ENCODE results near the gene TTC22.
A peak's percentile ranks its signal among the peaks of the same experiment; 100 is the strongest.
"Not testable (repeated sequence)": the region's sequence is repeated elsewhere in the genome, so short reads cannot be mapped to it uniquely, and the experiment has no call there.

TTC22 gene

DNA sequence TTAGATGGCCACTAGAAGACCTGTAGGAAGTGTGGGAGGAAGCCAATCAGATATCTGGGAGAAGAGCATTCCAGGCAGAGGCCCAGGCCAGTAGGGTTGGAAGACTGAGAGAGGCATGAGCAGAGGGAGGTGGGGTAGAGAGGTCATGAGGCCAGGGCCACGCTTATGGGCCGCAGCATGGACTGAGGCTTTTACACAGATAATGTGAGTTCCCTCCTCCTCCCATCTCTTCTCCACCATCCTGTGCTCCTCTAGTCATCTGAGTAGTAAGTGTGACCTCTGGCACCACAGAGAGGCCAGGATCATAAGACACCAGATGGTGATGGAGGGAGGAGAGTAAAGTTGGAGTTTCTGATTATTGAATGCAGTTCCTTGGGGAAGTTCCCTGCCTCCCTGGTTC is 17.1 kb downstream of the TTC22 start:
- DNase-seq (ENCODE audit: low read depth): no peak

DNA sequence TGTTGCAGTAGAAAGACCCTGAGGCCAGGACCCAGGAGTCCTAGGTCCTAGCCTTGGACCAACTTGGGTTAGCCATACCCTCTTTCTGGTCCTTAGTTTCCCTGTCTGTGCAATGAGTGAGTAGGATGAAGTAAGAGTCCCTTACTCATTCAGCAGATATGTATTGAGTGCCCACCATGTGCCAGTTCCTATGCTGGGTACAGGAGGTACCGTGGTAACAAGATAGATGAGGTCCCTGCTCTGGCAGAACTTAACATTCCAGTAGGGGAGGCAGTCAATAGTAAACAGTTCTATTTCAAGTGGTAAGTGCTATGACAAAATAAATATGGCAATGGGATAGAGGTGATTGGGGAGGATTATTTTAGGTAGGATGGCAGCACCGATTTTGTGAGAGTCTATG is 18.5 kb downstream of the TTC22 start:
- no peak for DNase-seq (ENCODE audit: low read depth)

DNA sequence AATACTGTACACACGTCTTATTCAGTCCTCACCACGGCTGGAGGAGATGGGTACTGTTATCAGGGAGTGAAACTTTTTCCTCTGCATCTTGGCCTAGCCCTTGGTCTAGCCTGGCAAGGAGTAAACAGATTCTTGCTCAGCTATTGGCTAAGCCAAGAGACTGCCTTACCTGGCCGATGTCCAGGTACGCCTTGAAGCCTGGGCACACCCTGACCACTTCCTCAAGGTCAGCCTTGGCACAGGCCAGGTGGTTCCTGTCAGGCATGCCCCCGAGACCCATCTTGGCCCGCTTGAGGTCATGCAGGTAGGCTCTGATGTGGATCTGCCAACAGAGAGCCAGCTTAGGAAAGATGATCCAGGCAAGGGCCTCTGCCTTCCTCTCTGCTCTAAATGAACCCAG is 19.0 kb downstream of the TTC22 start:
- DNase-seq (ENCODE audit: low read depth): no peak

DNA sequence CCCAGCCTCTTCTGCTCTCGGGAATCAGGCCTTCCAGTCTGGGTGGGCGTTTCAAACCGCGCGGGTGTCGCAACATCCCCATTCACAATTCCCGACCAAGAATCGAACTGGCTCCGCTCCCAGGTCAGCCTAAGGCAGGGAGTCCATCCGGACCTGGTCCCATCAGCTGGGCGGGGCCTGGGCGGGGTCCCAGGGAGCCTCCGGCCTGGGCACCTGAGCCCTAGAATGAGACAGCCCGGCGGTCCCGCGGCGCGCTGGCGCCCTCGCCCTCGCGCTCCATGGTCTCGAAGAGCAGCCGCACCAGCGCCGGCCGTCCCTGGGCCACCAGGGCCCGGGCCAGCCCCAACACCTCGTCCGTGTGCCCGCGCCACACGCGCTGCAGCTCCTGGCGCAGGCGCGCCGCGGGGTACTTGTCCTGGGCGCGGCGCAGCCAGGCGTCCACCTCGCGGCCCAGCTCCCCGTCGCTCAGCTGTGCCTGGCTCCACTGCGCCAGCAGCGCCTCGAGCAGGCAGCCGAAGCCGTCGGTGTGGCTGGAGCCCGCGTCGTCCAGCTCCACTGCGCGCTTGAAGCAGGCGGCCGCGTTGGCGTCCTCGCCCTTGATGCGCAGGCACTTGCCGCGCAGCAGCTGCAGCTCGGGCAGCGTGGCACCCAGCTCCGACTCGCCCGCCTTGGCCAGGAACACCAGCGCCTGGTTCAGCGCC is 19.9 kb downstream of the TTC22 start:
- DNase-seq (ENCODE audit: low read depth): no peak

DNA sequence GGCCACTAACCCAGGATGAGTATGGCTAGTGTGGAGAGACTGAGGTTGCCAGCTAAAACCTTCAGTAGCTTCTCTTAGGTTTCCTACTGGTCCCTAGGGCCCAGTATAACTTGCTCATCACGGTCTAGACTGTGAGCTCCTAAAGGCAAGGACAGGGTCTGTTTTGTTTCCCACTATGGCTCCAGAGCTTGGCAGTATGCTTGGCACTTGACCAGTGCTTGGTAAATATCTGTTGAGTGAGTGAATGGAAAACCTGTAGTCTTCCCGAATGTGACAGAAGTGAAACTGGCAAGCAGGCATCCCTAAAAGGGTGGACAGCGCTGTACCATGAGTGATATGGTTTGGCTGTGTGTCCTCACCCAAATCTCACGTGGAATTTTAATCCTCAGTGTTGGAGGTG is 23.7 kb downstream of the TTC22 start:
- no peak for DNase-seq (ENCODE audit: low read depth)

DNA sequence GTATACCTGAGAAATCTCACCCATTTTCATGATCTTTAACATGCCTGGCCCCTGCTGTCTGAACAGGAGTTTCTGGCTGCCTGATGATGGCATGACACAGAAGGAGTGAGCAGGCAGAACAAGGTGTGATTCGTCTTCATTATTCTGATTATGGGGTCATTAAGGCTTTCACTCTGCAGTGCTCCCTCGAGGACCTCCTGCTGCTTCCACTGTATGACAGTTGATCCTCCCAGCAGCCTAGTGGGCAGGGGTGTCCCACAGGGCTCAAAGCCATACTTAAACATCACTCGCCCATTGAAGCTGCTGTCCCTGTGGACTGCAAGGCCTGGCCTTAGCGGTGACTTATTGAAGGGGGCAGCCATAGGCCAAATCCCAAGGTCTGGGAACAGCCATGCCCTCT is 24.1 kb downstream of the TTC22 start:
- DNase-seq (ENCODE audit: low read depth): no peak

DNA sequence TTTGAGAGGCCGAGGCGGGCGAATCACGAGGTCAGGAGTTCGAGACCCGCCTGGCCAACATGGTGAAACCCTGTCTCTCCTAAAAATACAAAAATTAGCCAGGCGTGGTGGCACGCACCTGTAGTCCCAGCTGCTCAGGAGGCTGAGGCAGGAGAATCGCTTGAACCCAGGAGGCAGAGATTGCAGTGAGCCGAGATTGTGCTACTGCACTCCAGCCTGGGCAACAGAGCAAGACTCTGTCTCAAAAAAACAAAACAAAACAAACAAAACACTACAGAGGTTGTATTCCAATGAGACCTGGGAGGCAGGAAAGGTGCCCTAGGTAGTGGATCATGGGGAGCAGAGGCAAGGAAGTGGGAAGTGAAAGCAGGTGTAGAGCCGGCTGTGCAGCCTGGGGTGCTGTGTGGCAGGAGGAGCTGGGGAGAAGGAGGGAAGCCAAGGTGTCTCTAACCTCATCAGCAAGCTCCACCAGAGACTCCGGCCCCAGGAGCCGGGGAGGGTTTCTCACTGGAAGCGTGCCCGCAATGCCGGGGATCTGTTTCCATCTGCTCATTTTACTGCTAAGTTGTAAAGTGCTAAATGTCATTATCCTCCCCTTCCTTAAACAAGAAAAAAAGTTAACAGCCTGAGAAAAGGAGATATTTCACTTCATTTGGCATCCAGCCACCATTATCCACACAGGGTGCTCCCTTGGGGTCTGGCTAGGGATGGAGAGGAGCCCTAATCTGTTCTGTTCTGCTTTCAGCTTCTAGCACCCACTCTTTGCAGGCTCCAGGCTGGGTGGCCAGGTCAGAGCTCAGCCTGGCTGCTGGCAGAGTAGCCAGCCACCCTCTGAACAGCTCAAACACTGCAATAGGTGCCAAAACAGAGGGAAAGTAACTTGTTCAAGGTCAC is 25.0 kb downstream of the TTC22 start:
- DNase-seq (ENCODE audit: low read depth): not testable (repeated sequence)

DNA sequence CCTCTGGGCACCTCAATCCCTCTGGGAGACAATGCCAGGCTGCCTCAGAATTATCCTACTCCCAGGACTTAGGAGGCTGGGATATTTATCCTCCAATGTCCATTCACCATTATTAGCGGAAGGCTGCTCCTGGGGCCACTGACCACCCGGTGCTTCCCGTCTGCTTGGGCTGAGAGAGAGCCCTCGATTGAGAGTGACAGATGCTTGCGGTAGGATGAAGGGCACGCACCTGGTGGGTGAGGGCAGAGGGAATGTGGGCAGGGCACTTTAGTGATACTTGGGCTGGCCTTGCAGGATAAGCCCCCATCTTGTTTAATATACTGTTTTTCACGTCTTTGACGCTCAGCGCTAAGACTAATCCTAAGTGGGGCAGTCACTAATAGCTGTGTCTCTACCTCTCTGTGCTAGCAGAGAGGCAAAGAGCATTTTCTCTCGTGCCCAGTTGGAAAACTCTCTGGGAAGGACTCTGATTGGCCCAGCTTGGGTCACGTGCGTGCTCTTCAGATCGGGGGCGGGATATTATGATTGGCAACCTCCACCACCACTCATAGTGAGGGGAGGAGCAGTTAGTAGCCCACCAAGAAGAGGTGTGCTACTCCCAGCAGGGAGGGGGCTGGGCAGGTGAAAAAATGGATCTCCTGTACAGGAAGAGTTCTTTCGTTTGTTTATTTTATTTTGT is 26.2 kb downstream of the TTC22 start:
- DNase-seq (ENCODE audit: low read depth): no peak

DNA sequence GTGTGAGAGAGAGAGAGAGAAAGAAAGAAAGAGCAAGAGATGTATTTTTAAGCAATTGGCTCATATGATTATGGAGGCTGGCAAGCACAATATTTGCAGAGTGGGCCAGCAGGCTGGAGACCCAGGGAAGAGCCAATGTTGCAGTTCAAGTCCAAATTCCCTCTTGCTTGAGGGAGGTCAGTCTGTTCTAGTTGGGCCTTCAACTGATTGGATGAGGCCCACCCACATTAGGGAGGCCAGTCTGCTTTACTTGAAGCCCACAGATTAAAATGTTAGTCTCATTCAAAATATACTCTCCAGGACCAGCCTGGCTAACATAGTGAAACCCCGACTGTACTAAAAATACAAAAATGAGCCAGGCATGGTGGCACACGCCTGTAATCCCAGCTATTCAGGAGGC is 28.2 kb downstream of the TTC22 start:
- no peak for DNase-seq (ENCODE audit: low read depth)

DNA sequence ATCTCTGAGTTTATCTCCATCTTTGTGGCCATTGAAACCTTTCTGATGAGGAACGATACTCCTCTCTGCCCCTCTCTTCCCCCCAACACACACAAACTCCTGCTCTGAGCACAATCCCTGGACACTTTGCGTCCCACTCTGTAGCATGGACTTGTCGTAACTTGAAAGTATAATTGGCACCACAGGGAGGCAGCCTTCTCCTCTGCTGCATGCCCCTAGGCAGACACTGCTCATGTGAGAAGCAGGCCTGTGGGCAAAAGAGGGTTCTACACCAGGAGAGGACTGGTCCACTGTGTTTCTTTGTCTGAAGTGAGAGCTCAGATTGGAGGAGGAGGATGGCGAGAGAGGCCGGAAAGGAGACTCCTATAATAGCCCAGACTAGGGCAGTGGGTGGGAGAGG is 33.0 kb downstream of the TTC22 start:
- DNase-seq (ENCODE audit: low read depth): no peak

DNA sequence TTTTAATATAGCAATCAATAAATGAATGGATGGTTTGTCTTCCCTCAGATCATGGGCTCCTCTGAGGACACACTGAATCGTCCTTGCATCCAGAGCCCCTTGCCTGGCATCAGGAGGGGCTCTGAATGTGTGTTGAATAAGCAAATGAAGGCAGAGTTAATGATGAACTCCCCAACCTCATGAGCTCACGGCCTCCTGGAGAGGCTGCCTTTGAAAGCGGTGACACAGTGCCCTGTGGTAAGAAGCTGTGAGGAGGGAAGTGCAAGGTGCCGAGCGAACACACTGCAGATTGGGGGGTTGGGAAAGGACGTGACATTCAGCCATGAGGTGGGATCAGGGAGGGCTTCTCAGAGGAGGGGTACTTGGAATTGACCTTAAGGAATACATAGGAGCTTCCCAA is 33.6 kb downstream of the TTC22 start:
- DNase-seq (ENCODE audit: low read depth): no peak

DNA sequence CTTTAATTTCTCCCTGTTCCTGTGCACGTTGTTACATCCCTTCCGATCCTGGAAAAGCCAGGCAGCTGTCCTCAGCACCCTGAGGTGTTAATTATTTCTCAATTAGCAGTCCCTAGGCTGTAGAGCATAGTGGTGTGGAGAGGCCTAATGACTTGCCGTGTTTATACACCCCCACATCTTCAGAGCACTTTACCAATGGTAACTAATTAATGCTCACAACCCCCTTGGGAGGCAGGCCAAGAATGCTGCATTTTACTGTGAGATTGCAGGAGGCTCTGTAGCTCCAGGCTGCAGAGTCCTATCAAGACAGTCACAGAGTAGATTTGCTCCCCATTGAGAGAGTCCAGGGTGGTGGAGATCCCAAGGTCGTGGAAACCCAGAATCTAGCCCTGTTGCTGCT is 34.4 kb downstream of the TTC22 start:
- no peak for DNase-seq (ENCODE audit: low read depth)

DNA sequence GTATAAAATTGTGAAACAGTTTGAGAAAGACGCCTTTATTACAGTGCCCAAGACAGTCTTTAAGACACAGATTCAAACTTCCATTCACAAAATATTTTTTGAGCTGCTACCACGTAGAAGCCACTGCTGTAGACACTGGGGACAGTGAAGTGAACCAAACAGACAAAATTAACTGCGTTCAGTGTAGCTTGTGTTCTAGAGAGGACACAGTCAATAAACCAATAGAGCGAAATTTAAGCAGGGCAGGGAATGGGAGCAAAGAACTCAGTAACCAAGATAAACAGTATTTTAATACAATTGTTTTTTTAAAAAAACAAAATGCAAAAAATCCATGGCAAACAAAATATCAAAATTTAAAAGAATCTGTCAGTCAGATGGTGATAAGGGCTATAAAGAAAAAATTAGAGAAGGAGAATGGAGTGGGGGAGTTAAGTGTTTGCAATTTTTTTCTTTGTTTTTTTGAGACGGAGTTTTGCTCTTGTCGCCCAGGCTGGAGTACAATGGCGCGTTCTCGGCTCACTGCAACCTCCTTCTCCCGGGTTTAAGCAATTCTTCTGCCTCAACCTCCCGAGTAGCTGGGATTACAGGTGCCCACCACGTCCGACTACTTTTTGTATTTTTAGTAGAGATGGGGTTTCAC is 36.1 kb downstream of the TTC22 start:
- DNase-seq (ENCODE audit: low read depth): no peak

DNA sequence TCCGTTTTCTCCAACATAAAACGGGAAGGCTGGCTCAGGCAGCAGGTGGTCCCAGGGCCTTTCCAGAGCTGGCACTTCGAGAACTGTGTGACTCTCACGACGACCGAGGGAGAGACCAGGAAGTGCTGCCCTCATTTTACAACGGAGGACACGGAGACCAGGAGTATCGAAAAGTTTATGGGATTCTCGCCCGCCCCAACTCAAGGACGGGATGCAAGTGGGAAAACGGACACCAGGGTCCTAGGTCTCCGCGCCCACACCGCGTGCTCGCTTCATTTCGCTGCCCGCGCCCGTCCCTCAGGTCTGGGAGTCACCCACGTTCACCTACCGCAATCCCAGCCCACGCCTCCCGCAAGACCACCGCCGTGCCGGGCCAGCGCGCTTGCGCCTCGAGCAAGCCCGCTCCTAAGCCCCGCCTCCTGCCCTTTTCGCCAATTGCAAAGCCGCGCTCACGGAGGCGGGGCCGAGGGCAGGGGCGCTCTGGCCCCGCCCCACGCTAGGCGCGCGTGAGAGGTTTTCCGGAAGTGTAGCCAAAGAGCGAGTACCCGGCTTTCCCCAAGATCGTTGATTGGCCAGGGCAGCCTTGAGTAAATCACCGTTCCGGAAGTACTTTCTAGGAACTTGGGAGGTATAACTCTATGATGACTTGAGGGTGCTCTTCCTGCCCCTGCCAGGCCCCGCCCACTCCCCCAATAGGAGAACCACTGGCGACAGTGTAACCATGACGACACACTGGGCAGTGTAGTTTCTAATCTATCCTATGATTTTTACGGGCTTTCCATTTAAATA is 36.8 kb downstream of the TTC22 start, which contains the start of gene PARS2:
TSS of gene PARS2 (minus strand) at position 391 of the 789 bp plus-strand sequence. CDS start 5,362 bp downstream, outside the sequence.
- peak; percentile 88 for DNase-seq (ENCODE audit: low read depth)

DNA sequence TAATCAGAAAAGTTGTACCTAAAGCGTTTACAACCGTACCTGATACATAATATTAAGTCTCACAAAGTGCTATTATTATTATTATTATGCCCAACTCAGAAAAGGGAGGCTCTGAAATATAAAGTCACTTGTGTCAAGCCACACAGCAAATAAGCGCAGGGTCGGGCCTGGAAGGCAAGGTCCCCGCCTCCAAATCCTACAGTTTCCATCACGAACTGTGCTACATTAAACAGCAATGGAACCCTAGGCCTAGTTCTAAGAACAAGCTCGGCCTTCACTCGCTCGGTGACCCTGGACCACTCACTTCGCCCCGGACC is 37.3 kb downstream of the TTC22 start:
- DNase-seq (ENCODE audit: low read depth): no peak

DNA sequence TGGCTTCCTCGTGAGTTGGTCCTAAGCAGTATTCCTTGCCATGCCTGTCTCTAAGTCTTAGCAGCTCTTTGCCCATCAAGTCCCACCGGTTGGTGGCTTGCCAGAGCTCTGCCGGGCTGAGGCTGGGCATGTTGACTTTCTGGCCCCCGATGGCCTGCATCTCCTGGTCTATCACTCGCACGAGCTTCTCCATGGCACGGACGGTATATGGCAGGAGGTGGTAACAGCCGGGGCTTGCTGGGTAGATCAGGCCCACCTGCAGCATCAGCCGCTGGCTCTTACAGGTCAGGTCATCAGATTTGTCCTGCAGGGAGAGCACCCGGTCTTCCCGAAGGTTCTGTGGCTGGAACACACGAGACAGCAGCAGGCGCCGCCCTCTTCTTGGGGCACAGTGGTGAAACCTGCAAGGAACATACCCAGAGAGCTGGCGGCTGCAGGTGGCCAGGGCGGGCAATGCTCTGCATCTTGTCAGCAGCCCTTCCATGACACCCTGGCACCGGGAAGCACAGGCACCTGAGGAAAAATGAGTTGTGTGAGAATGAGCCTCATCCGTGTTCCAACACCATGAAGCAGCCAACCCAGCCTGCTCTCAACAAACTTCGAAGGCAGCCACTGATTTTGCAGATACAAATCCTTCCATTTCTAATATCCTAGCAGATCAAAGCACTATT is 42.3 kb downstream of the TTC22 start:
- DNase-seq (ENCODE audit: low read depth): no peak

DNA sequence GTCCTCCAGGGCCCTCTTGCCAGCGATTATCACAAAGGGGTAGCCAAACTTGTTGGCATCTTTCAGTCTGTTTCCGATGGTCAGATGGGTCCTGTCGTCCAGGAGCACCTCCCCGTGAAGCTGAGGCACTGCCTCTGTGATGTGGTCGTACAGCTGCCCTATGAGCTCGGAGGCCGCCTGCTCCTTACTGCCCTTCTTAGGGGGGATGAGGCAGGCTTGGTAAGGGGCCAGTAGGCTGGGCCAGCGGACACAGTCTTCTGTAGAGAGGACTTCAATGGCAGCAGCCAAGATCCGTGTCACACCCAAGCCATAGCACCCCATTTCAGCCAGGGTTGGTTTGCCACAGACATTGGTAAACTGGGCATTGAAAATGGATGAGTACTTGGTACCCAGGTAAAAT is 43.3 kb downstream of the TTC22 start:
- no peak for DNase-seq (ENCODE audit: low read depth)

DNA sequence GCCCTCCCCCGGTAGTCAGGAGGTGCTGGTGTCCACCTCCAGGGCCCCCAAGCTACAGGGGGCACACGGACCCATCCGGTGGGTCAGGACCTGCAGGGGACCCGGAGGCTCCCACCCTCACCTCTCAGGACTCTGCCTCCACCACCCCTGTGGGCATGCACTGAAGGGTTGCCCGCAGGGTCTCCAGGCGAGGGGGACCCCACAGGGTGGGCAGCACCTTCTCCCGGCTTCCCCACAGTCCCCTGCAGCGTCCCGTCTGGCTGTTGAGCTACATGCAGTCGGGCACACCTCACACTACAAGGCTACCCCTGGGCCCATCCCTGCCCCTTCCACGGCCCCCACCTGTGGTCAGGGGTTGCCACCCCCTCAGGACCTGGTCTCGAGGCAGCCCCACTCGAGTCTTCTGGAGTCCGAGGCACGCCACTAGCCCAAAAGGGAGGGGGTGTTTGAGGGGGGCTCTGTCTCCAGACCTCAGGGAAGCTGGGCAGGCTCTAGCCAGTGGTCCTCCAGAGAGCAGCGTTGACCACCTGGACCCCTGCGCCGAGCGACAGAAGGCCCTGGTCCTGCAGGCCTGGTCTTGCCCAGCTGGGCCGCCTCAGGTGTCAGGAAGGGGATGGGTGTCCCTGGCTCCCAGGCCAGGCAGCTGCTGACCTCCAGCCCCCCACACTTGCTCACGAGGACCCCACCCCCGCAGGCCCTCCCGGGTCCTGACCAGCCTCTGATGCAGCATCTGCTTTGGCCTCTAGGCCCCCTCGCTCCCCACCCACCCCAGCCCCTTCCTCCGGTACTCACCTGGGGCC is 46.4 kb downstream of the TTC22 start:
- DNase-seq (ENCODE audit: low read depth): no peak

DNA sequence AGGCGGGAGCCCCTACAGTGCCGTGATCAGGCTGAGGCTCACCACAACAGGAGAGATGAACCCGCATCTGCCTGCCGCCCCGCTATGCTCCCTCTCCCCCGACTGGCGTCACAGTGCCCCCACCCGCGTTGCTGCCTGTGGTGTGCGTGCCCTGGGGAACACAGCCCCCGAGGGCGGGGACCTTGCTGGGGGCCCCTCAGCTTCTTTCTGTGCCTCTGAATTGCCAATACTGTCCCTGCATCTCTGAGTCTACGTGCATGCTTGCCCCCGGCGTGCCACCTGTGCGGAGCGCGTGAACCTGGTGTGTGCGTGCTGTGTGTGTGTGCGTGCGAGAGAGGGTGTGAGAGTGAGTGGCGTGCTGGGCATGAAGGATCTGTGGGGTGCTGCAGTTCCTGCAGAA is 47.1 kb downstream of the TTC22 start:
- DNase-seq (ENCODE audit: low read depth): no peak

DNA sequence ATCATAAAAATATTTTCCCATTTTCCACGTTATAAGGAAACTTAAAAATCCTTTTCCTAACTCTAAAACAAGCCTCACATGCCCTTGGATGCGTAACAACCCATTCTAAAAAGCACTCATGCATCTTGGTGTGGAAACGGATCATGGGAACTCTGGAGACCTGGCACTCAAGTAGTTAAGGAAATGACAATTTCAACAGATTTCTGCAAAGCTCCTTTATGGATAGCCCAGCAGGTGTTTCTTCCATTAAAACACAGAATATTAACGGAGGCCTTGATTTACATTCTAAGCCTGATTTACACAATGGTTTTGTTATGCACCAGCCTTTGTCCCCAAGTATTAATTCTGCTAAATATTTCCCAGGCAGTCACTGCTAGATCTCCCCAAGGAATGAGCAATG is 49.7 kb downstream of the TTC22 start:
- DNase-seq (ENCODE audit: low read depth): no peak

All from stimulated activated CD8-positive, alpha-beta memory T cell treated with anti-CD3 and anti-CD28 coated beads, Interleukin-12 subunit alpha, Interleukin-12 subunit beta, amount 100 ng/mL, for 1 hour (primary cell).